NCI-H2227 treated with DMSO at 0.1 percent for 48 hours (cell line): Measurements from ENCODE around the gene RUNX2.

Experiments
- DNase-seq: peaks from one replicate; lab custom pipeline; 2025; lab: John Stamatoyannopoulos, UW

Gene RUNX2

DNA sequence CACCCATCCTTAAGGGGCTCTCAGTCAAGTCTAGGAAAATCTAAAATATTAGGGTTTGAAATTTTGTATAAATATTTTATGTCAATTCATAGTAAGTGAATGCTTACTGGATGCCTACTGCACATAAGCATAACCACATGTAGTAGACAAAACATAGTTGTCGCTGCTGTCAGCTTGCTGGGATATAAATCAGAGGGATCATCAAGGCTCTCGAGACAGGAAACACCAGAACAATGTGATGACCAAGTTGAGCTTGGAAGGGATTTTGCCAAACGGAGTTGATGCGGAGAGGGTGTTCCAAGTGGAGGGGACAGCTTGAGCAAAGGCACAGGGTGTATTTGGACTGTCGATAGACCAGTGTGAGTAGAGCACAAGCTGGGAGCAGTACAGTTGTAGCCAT is 155.4 kb downstream of the RUNX2 start:
- DNase-seq = no peak

DNA sequence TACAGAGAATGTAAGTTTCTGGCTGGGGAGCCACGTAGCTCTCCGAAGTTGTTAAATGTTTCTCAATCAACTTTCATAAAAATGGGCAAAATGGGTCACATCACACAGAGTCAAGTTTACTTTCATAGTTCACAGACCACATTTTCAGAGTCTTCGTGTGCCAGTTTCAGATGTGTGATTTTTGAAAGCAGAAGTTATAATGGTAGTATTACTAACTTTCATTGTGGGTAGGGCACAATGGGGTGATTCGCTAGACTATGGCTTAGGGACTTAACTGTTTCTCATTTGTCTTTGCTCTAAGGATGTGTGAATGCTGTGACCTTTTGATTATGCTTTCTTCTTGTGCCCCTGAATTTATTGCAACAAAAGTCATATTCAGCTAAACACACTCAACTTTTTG is 158.6 kb downstream of the RUNX2 start:
- DNase-seq = no peak

DNA sequence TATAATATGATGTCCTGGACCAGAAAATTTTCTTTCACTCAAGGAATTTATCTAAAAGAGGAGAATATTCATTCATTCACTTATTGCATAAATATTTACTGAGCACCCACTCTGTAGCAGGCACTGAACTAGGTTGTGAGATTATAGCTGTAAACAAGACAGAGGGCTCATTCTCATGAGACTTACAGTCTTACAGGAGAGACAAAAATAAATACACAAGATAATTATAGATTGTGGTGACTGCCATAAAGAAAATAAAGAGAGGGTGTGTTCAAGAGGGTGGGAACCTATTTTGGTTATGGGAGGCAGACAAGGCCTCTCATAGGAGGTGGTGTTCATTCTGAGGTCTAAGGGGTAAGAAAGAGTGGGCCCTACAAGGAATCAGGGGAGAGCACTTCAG is 159.5 kb downstream of the RUNX2 start:
- DNase-seq = peak; percentile 62

DNA sequence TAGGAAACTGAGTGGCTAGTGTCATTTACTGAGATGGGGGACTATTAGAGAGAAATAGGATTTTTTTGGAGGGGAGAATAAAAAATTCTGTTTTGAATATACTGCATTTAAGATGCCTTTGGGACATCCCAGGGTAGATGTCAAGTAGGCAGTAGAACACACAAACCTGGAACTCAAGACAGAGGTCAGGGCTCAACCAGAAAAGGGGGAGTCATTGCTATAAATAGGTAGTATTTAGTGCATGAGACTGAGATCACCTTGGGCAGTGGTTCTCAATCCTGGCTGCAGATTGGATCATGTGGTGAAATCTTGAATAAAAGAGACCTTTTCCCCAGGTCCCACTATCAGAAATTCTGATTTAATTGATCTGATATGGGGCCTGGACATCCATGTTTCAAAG is 160.1 kb downstream of the RUNX2 start:
- DNase-seq = no peak

DNA sequence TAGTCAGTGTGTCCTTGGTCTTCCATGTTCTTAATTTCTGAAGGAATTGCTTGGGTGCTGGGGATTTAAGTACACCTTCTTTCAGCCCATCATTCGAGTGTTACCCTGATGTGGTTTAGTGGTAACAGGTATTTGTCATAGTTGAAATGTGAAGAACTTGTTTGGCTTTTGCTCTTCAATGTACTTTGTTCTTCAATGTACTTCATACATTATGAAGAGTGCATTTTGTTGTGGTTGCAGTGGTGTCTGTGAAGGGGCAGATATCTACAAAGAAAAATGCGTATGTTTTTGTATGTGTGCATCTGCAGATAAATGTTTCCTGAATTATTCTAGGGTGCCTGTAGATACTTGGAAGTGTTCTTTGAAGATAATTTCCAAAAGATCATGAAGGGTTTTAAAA is 160.8 kb downstream of the RUNX2 start:
- no peak for DNase-seq

DNA sequence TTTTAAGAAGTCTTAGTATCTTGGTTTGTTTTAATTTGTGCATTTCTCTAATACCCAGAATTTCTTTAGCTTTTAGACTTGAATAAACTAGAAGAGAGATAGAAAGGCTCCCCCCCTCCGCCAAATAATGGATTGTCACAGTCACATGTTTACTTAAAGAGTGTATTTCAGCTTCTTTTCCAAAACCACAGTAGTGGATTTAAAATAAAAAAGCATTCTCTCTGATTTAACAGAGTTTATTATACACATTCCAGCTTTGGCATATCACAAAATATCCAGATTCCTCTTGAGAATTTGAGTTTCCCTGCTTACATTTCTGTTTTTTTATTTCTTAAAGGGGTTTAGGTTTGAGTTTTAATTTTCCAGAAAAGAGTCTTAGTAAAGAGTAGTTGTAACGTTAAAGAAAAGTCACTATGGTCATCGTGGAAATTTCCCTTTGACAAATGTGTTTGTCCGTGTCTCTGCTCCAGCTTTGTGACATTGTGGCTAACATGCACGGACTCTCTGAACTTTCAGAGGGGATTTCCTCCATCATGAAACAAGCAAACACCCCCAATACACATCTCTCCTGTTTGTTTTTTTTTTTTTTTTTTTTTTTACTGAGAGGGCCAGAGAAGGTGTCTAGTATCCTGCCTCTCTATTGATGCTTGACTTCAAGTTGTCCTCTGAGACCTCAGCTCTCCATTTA is 163.1 kb downstream of the RUNX2 start:
- DNase-seq = no peak

DNA sequence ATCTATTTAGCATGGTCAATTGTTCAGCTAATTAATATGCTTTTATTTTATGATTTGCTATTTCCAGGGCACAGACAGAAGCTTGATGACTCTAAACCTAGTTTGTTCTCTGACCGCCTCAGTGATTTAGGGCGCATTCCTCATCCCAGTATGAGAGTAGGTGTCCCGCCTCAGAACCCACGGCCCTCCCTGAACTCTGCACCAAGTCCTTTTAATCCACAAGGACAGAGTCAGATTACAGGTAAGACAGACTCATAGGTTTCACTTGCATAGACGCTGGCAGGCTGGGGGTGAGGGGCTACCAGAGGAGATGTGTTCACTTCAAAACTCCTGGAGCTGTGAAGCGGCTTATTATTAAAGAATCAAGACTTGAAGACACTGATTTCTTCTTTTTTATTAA is 163.7 kb downstream of the RUNX2 start:
- no peak for DNase-seq

DNA sequence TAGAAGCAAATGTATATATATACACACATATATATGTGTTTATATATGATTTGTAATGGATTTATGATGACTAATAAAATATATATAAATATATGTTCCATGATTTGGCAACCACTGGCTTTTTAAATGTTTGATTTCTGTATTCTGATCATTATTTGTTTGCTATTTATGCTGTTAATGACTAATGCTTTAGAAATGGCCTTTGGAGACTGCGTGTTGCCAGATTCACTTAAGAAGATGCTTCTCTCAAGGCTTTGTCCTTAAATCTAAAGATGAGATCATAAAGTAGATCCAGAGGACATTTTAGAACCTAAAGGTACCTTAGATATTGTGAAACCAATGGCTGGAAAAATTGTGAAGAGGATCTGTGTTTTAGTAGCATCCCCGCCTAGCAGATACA is 165.6 kb downstream of the RUNX2 start:
- DNase-seq = no peak

DNA sequence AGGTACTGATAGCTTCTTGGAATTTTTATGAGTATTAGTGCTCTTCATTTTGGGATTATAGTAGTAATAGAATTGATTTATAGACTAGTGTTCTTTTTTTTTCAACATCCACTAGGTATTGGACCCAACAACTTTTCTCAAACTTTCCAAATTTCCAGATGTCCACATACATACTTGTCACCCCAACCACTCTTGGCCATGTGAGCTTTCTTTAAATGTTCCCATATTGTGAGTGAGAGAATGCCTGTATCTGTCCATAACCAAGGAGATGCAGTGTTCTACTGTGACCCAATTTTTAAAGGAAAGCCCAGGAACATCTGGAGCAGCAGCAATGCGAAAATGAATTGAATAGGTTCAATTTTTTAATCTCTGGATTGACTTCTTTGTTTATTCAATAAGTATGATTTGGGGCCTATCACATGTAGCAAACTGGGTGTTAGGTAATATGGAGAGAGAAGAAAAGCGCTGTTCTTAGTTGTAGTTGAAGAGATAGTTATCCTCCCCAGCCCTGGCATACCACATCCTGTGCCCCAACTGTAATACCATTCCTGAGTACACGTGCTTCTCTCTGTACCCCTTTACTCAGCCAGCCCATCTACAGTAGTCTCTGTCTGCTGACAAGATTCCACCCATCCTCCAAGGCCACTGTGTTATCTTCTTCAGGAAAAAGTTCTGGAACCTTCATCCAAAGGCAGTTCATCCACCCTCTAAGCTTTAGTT is 166.4 kb downstream of the RUNX2 start:
- DNase-seq = no peak

DNA sequence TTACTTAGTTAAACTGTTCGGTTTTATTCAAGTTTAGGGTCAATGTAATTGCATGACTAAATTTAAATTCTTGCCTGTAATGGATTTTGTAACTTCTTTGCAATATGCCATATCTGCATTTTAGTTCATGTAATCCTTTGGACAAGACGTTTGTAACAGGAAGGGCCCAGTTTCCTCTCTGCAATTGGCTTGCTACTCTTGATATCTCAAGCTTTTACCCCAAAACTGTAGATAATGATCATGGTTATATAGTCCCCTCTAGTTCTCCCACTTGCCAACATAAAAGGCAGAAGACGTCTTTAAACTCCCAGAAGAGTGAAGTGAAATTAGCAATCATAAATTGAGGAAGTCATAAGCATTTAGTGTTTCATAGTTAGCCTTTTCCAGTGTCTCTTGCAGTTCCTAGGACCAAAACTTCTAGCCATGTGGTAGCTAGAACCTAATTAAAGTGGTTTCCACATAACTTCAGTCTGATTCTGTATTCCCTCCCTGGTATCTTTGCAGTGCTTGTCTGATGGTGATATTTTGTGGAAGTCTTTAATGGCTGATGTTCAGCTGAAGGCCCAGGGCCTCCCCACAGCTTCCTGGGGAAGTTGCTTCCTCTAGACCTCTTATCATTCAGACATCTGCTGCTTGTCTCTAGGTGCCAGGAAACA is 167.4 kb downstream of the RUNX2 start:
- no peak for DNase-seq

DNA sequence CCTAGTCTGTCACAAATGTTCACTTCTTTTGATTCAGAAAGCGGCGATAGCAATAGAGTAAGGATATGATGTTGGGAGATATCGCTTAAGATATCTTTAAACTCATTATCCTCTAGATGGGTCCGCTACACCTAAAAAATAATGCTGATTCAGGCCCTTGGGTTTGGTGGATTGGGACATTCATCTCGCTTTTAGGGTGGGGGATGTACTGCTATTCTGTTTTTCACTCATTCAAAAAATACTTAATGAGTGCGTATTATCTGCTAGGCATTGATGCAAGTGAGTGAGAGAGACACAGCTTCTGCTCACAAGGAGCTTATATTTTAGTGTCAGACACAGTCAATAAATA is 167.9 kb downstream of the RUNX2 start:
- DNase-seq = no peak

DNA sequence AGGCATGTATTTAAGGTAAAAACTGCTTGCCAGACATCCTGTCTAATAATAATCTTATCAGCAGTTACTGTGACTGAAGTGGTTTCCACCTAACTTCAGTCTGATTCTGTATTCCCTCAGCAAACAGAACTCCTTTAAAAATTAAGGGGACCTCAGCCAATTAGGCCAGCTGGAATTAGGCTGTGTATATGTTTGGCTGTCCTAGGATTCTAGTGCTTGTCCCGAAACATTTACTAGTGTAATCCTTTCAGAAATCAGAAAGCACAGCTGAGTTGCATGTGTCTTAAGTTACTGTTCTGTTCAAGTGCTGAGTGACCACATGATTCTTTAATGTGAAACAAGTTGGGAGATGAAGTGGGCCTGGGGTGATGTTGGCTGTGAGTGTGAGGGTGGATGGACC is 170.5 kb downstream of the RUNX2 start:
- no peak for DNase-seq

DNA sequence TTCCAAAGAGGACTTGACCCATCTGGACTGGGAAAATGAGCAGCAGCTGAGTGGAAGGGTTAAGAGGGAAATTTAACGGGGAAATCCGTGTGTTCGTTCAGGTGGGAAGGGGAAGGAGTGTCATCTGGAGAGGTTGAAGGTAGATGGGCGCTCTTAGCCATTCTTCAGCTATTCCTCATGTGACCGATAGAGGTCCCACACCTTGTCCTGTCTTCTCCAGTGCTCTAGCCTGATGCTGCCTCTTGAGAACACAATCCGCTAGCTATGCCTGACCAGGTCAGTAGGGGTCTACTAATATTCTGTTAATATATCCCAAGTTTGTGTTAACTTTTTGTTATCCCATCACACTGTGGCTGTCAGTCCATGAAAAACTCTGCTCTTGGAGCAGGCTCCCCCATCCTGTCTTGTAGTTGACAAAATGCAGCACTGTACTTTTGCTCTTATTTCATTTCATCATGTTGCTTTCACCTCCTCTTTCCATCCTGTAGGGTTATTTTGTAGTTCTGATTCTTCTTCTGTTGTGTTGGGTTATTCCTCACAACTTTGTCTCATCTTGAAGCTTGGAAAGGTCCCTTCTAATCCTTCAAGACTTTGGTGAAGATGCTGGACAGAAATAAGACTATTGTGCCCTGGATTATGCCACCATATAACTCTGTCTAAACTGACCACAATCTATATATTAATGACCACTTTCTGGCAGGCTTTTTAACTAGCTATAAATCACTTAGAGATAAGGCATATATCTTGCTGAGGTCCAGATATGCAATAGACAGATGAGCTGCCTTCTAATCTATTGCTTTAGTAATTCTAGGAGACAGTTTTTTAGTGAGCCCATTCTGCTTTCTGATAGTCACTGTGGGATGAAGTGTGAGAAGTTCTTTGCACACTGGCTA is 173.0 kb downstream of the RUNX2 start:
- no peak for DNase-seq

DNA sequence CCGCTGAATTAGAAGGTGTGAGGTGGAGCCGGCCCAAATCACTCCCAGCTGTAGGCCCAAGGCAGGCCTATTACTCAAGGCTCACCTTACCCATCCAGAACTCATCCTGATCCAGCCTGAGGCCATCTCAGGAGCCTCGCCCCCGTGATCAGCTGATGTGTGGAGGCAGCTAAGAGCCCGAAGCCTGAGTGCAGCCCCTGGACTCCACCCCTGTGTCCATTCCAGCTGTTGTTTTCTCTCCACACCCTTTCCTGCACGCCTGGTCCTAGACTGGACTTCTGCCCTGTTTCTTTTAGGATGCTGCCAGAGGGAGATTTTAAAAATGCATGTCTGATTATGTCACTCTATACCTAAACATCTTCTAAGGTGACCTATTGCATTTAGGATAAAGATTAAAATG is 174.3 kb downstream of the RUNX2 start:
- no peak for DNase-seq

DNA sequence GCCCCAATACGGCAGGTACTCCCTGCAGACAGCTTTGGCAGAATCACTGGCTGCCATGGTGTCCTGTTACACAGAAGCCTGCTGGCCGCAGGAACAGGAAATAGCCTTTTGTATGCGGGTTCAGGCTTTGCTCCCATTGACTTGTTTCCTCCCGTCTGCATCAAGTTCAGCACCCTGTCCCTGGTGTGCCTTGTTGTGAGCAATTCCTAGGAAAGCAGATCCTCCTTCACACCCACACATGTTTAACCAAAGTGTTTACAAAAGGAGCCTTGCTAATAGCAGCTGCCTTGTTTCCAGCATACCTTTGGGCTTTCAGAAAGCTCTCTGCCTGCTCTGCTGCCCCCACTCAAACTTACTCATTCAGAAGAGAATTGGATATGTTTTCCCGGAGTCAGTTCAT is 176.8 kb downstream of the RUNX2 start:
- no peak for DNase-seq

DNA sequence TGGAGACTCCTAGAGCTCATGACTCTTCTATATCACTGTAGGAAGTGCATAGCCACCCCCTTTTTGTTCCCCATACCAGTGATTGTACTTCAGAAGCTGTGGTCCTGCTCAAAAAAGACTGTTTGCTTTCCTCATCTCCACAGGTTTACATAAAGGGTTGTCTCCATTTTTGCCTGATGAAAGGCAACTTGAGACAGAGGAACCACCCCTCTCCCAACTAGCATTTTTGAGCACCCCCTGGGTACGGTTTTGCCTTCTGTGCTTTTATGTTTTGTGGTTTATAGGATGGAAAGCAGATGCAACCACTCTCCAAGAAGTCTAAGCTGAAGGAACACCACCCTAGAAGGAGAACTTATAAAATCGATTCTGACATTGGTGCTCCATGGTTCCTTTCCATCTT is 177.3 kb downstream of the RUNX2 start:
- DNase-seq = no peak

DNA sequence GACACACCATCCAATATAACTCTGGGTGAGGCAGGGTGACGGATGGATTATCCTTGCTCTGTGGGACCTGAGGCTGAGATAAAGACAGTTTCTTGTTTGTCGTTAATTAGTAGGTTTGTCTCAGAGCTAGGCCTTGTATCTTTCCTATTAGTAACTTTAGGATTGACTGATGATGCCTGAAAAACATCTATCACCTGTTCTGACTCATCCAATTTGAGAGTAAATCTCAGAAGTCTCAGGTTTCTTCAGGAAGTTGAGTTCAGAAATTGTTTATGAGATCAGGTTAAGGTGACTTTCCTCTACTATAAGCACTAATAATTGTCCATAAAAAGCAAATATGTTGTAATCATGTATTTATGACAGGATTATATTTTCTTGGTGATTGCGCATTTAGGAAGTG is 179.1 kb downstream of the RUNX2 start:
- DNase-seq = no peak

DNA sequence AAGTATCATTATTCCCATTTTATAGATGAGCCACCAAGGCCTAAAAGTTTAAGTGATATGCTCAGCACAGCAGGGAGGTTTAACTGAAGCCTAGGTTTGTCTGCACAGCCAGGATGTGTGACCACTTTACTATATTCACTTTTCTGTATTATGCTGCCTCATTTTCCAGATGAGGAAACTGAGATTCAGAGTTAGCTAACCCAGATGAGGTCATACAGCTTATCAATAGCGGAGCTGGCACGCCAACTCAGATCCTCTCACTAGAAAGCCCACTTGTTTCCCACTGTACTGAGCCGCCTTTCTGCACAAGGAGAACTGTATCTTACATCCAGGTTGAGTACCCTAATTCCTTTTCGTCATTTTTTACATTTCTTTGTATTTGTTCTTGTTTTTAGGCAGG is 181.3 kb downstream of the RUNX2 start:
- DNase-seq = no peak

DNA sequence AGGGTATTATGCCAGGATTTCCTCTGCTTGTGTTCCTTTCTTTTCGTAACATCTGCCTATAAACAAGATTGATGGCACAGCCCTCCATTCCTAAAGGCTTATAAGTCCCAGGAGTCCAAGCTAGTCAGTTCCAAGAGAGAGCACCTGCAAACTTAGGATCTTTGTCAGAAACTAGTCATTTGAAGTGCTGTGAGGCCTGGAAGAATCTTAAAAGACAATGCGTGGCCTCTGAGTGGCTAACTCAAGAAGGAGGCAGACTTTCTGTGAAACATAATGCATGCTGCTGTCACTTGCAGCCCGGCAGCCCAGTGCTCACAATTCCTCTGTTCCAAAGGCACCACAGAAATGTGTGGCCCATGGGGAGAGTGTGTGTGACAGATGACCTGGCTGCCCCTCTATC is 184.6 kb downstream of the RUNX2 start:
- no peak for DNase-seq

DNA sequence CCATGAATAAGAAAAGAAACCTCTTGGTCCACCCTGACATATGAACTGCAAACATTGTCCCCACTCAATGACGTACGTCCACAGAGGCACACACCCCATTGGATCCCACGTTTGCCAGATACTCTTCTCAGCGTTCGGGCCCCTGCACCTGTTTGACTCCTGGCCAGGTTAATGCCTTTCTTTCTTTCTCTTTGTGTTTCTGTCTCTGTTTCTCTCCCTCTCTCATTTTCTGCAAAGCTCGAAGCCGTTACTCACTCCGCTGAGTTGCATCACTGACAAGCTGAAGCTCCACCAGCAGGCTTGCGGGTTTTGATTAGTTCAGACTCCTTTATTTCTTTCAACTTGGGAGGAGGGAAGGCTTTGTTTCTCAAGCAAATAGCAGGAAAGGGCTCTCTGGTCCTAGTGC is 185.1 kb downstream of the RUNX2 start:
- no peak for DNase-seq

DNA sequence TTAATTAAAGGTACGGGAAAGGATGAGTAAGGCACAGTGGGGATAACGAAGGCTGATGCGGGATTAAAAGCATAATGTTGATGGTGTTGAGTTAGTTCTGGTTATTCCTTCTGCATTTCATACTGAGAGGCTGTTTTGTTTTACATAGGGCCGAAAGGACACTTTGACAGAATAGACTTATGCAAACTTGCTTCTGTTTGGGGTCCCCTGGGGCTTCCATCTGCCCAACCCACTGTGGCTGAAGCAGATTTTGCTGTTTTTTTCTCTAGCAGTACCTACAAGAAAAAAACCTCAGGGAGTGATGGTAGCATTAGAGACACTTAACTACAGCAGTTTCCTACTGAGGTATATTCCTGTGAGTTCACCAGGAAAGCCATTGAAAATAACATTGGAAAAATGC is 185.7 kb downstream of the RUNX2 start:
- DNase-seq = no peak

DNA sequence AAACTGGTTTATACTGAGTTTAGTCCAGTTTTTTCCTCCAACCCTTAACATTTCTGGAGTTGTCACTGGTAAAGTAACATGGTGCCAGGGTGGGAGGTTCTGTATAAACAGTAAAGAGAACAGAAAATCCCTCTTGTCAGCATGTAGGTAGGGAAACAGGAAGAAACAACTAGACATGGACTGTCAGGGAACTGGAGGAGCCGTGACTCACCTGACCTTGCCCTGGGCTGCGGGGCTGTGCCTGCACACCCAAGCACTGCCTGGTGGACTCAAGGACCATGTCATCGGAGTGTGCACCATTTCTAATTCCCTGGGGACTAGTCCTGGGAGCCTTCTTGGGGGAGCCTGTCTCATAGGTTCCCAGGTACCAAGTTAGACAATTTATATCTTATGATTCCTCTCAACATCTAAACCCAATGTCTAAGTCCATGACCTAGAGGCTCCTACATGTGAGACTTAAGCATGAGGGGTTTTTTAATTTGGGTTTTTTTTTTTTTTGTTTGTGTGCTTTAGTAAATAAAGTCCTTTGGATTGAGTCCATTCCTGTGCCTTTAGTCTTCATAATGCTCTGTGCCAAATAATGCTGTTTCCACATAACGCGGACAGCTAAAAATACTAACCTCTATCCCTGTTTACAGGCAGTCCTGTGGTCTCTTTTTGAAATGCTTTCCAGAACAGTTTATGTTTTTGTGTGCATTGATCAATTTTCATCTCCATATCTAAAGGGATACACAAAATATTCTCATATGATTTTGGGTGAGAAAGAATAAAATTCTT is 186.5 kb downstream of the RUNX2 start:
- DNase-seq = no peak
